ENCODE data around the gene PTPRE. TPM values are rescaled to one million over a fixed set of nuclear protein-coding genes. Genes with fewer than 3 reads are reported as not detected.

PTPRE gene
- total RNA-seq, 1 donor from 2014 or later, result 2.6 TPM

GRCh38 chr10:128059266-128059981 lies 152.5 kb downstream of the PTPRE start:
- peaks cover 16% of the 10 kb centered on the region for H3K4me1 Mint-ChIP-seq
- no peak for TF ChIP-seq CTCF (IDR thresholded peaks at IDR 0.05; ENCODE audit: unreplicated experiment)
- no peaks in the 10 kb centered on the region for H3K27me3 Mint-ChIP-seq (ENCODE audit: low read depth)
- H3K9me3 Mint-ChIP-seq, result no peaks in the 10 kb centered on the region
- H3K36me3 Mint-ChIP-seq, result no peaks in the 10 kb centered on the region
- H3K4me3 Mint-ChIP-seq, result no peak overlapping the region
- no peak for DNase-seq (ENCODE audit: low spot score in 2 of 2, unreplicated experiment in 2 of 2)
- no peak overlapping the region for H3K27ac Mint-ChIP-seq

GRCh38 chr10:128059982-128060293 lies 153.0 kb downstream of the PTPRE start:
- Mint-ChIP-seq H3K27me3 (ENCODE audit: low read depth) (no peaks in the 10 kb centered on the region), H3K4me3 (no peak overlapping the region), H3K27ac (no peak overlapping the region), H3K4me1 (peaks cover 16% of the 10 kb centered on the region), H3K9me3 (no peaks in the 10 kb centered on the region), H3K36me3 (no peaks in the 10 kb centered on the region)
- DNase-seq (ENCODE audit: low spot score in 2 of 2, unreplicated experiment in 2 of 2), result no peak
- no peak for TF ChIP-seq CTCF (IDR thresholded peaks at IDR 0.05; ENCODE audit: unreplicated experiment)

GRCh38 chr10:128060341-128061250 lies 153.7 kb downstream of the PTPRE start:
- Mint-ChIP-seq H3K27ac (no peak overlapping the region), H3K27me3 (ENCODE audit: low read depth) (no peaks in the 10 kb centered on the region), H3K4me1 (peaks cover 16% of the 10 kb centered on the region), H3K9me3 (no peaks in the 10 kb centered on the region), H3K4me3 (no peak overlapping the region), H3K36me3 (no peaks in the 10 kb centered on the region)
- TF ChIP-seq CTCF (IDR thresholded peaks at IDR 0.05; ENCODE audit: unreplicated experiment), result no peak
- no peak for DNase-seq (ENCODE audit: low spot score in 2 of 2, unreplicated experiment in 2 of 2)

GRCh38 chr10:128061306-128062300 lies 154.7 kb downstream of the PTPRE start:
- H3K4me1 Mint-ChIP-seq, result peaks cover 16% of the 10 kb centered on the region
- no peaks in the 10 kb centered on the region for H3K36me3 Mint-ChIP-seq
- no peaks in the 10 kb centered on the region for H3K27me3 Mint-ChIP-seq (ENCODE audit: low read depth)
- DNase-seq (ENCODE audit: low spot score in 2 of 2, unreplicated experiment in 2 of 2), result no peak
- H3K9me3 Mint-ChIP-seq, result no peaks in the 10 kb centered on the region
- no peak for TF ChIP-seq CTCF (IDR thresholded peaks at IDR 0.05; ENCODE audit: unreplicated experiment)
- H3K27ac Mint-ChIP-seq, result peak overlapping the region; percentile 60
- H3K4me3 Mint-ChIP-seq, result no peak overlapping the region

GRCh38 chr10:128062331-128062880 lies 155.5 kb downstream of the PTPRE start:
- H3K36me3 Mint-ChIP-seq, result no peaks in the 10 kb centered on the region
- H3K27ac Mint-ChIP-seq, result peak overlapping the region; percentile 60
- no peaks in the 10 kb centered on the region for H3K9me3 Mint-ChIP-seq
- H3K4me1 Mint-ChIP-seq, result peaks cover 16% of the 10 kb centered on the region
- no peak for TF ChIP-seq CTCF (IDR thresholded peaks at IDR 0.05; ENCODE audit: unreplicated experiment)
- H3K4me3 Mint-ChIP-seq, result no peak overlapping the region
- H3K27me3 Mint-ChIP-seq (ENCODE audit: low read depth), result no peaks in the 10 kb centered on the region
- no peak for DNase-seq (ENCODE audit: low spot score in 2 of 2, unreplicated experiment in 2 of 2)

All from mesothelial cell of epicardium (in vitro differentiated cells).